Peyer's patch (tissue), 4 donors: ENCODE data around the gene AJM1.

Experiments
- CTCF ChIP-seq, 6 experiments: fragments of 450-650 bp in 4 of 6; fragments of 200-600 bp in 2 of 6; sonication (generic) in 1 of 6; IDR thresholded peaks; one replicate each; pipeline ENCODE4 v1.5.1; 2017 to 2019; ENCODE audit warnings: antibody characterized with exemption in 6 of 6, mild to moderate bottlenecking in 3 of 6, moderate library complexity in 1 of 6
- POLR2A ChIP-seq, 2 donors: fragments of 450-650 bp; IDR thresholded peaks; one replicate each; pipeline ENCODE4 v1.5.1; 2017; ENCODE audit warnings: antibody characterized with exemption in 2 of 2, mild to moderate bottlenecking in 2 of 2, moderate library complexity in 2 of 2

DNA sequence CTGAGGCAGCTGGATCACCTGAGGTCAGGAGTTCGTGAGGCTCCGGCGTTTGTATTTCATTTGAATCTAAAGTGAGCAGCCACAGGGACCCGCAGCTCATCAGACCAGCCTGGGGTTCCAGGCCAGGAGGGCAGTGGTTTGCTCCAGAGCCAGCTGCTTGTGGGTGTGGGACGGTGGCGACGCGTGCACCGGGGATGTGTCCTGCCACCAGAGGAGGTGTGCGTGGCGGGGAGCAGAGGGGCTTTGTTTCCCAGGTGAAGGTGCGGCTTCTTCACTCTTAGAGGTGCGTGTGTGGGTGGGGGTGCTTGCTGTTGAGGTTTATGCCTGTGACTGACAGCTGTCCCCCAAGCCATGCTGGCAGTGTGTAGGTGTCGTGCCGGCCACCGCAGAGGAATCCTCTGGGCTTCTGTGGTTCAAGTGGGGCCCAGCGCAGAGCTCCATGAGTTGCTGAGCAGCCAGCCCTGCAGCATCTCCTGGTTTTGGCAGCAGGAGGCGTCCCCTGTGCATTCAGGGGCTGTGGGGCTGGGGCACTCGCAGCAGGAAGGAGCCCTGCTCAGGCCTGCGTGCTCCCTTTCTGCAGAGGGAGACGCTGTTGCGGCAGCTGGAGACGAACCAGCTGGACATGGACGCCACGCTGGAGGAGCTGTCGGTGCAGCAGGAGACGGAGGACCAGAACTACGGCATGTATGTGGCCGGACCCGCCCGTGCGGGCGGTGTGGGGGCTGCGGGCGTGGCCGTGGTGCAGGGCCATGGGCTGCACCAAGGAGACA is 6.9 kb upstream of the AJM1 start:
- no peak for TF ChIP-seq CTCF (IDR thresholded peaks at IDR 0.05)
- TF ChIP-seq POLR2A (IDR thresholded peaks at IDR 0.05), result no peak
